Ishikawa (cell line): ENCODE data around the gene ZNF543.

Source experiments
- CEBPB ChIP-seq: IDR thresholded peaks from 2 replicates; pipeline ENCODE4 v1.6.1; 2012
- TF ChIP-seq, protein P1 (sequence below): IDR thresholded peaks from 2 replicates; pipeline ENCODE4 v1.6.1; 2012

DNA sequence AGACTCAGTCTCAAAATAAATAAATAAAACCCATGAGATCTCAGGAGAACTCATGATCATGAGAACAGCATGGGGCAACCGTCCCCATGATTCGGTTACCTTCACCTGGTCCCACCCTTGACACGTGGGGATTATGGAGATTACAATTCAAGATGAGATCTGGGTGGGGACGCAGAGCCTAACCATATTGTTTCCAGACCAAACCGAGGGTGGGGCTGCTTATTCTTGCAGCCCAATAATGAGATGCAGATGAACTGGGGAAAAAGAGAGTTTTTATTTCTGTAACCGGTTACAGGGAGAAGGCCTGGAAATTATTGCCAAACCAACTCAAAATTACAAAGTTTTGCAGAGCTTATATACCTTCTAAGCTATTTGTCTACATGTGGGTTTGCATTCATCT is 55.9 kb downstream of the ZNF543 start:
- no peak for TF ChIP-seq CEBPB
- TF ChIP-seq, protein P1, sequence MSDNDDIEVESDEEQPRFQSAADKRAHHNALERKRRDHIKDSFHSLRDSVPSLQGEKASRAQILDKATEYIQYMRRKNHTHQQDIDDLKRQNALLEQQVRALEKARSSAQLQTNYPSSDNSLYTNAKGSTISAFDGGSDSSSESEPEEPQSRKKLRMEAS: no peak
